HG02852 (cell line): ENCODE results near the gene CDH22.

Source experiments
- ATAC-seq: cut with Tn5 transposase; IDR thresholded peaks from one replicate; pipeline ENCODE4 v1.9.1; 2021; ENCODE audit warnings: mild to moderate bottlenecking, moderate library complexity; ENCODE audit not compliant: unreplicated experiment

CDH22 gene, protein sequence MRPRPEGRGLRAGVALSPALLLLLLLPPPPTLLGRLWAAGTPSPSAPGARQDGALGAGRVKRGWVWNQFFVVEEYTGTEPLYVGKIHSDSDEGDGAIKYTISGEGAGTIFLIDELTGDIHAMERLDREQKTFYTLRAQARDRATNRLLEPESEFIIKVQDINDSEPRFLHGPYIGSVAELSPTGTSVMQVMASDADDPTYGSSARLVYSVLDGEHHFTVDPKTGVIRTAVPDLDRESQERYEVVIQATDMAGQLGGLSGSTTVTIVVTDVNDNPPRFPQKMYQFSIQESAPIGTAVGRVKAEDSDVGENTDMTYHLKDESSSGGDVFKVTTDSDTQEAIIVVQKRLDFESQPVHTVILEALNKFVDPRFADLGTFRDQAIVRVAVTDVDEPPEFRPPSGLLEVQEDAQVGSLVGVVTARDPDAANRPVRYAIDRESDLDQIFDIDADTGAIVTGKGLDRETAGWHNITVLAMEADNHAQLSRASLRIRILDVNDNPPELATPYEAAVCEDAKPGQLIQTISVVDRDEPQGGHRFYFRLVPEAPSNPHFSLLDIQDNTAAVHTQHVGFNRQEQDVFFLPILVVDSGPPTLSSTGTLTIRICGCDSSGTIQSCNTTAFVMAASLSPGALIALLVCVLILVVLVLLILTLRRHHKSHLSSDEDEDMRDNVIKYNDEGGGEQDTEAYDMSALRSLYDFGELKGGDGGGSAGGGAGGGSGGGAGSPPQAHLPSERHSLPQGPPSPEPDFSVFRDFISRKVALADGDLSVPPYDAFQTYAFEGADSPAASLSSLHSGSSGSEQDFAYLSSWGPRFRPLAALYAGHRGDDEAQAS

GRCh38 chr20:46308258-46309157 is at the start of gene CDH22:
Gene CDH22 (minus strand): TSS chr20:46308498. CDS start chr20:46251294, 57,204 bp downstream.
- no peak for ATAC-seq

GRCh38 chr20:46357030-46357514 is 48.8 kb upstream of the CDH22 start:
- no peak for ATAC-seq

DNA sequence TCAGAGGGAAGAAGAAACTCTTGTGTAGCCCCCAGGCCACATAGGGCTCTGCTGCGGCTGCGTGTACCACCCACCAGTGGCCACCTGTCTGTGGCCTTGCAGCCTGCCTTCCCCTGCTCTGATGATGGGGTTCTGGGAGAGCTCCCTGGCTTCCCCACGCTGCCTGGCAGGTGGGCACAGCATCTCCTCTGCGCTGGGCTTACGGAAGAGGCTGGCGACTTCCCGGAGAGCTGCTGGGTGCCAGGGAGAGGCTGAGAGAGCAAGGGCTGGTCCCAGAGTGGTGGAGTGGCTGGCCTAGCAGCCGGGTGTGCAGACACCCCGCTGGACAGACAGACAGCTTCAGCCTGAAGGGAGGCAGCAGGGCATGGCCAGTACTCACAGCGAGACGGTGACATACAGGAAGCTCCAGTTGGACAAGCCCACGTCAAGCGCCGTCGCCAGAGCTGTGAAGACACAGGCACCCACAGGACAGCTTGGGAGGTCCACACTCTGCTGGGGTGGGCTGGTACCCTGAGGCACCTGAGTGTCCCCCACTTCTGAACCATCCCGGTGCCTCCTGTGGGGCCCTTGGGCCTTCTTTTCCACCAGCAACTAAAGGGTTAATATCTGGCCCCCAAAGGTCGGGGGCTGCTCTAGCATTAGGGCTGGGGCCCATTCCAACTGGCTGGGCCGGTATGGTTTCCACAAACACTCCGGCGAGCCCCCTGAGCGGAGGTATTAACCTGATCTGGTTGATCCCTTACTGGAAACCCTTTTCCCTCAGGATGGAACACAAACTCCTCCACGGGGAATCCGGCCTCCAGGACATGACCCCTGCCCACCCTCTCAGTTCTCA is 48.1 kb upstream of the CDH22 start:
- no peak for ATAC-seq

DNA sequence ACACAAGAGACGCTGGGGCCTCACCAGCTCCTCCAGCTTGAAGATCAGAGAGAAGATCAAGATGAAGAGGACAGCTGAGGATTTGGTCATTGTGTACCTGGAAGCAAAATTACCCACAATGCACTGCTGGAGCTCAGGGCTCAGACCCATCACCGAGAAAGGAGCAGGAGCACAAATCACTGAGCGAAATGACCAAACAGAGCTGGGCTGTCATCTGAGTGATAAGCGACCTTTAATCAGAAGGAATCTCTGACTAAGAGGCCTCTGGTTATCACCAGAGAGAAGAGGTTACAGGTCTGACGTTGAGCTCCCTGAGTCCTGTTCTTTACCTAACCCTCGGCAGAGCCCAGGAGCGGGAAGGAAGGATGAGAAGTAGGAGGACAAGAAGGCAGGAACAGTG is 47.5 kb upstream of the CDH22 start:
- ATAC-seq = no peak

DNA sequence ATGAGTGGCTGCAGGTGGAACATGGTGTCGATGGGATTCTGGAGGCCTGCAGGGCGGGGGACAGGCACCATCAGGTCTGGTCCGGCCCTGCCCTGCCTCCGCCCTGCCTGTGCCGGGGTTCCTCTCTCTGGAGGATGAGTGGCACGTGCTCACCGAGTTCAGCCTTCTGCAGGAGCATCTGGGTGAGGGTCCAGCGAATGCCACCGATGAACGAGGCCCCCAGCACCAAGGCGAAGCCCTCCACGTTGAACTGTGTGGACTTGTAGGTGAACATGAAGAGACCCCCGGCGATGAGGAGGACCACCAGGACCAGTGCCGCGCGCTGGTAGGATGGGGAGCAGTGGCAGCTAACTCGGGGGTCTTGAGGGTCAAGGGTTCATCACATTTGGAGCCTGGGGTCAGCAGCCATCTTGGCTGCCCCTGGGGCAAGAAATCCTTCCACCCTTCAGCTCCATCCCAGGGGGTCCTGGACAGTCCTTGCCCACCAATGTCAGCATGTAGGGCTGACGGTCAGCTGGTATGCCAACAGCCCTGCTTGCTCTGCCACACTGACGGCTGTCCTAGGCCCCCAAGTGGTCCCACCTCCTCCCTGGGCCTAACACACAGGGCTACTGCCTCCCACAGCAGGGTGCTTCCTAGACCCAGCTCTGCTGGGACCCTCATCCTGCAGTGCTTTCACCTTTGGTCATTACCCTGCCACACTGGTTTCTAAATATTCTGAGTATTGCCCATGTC is 46.8 kb upstream of the CDH22 start:
- no peak for ATAC-seq

DNA sequence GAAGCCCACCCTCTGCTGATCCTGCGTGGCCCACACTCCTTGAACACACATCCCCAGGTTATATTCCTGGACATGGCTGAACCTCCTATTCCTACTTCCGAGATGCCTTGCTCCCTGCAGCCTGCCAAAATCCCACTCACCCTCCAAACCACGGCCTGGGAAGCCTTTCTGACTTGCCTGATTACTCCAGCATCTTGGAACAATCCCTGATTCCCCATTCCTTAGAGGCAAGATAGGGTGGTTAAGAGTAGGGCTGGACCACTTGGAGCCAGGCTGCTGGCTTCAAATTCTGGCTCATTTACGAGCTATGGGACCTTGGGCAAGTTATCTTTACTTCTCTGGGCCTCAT is 45.9 kb upstream of the CDH22 start:
- ATAC-seq = no peak

GRCh38 chr20:46353500-46354206 is 45.4 kb upstream of the CDH22 start:
- ATAC-seq = no peak

- ATAC-seq = no peak
Observed at GRCh38 chr20:46352370-46352938, 44.2 kb upstream of the CDH22 start.

DNA sequence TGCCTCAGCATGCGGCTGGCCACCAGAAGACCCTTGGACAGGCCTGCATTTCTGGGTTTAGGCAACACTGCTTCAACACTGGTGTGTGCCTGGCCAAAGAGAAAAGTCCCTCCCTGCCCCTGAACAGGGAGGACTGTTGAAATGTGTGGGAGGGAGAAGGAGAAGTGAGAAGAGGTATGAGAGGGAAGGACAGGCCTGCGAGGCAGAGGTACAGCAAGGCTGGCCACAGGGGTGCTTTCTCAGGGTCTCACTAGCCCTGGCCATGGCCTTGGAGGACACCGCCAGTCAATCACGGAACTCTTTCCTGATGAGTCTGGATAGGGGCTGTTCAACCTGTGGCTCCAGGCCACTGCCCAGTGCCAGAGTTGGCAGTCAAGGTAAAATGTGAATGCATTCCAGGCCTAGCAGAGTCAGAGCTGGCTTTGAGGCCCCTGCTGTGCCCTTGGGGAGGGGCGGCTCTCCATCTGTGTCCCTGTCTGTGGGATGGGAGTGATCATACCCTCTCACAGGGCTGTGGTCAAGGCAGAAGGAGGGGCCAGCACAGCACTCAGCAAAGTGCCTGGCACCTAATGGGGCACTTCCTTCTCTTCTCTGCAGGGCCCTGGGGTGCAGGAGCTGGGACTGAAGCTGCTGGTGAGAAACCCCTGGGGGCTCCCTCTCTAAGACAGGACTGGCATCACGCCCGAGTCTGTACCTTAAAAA is 43.2 kb upstream of the CDH22 start:
- peak; percentile 49 for ATAC-seq

DNA sequence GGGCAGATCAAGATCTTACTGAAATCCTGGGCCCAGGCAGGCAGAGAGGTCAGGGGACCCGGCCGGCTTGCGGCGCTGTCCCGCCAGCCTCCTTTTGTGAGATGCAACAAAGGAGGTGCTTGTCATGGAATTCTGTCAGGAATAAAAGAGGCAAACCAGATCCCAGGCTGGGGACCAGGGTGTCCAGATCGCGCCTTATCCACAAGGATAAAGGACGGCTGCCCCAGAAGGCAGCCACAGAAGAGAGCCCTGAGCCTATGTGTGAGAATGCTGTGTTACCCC is 42.6 kb upstream of the CDH22 start:
- no peak for ATAC-seq

- ATAC-seq = peak; percentile 57
Observed at GRCh38 chr20:46350201-46350985, 42.1 kb upstream of the CDH22 start.

DNA sequence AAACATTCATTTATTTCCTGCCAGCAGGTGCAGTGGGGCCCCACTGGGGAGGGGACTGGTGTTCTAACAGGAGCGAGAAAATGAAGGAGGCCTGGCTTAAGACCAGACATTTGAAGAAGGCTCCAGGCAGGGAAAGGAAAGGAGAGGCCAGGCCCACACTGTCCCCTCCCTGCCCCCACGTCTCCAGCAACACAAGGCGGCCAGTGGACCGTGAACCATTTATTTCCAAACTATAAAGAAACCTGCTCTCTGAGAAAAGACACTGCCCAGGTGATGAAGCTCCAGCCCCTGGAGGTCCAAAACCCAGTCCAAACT is 41.4 kb upstream of the CDH22 start:
- ATAC-seq = no peak

GRCh38 chr20:46349035-46349741 is 40.9 kb upstream of the CDH22 start:
- ATAC-seq = no peak

- ATAC-seq = no peak
Observed at GRCh38 chr20:46347841-46348803, 39.8 kb upstream of the CDH22 start.

GRCh38 chr20:46346770-46347169 is 38.5 kb upstream of the CDH22 start:
- no peak for ATAC-seq
